HepG2 (cell line): ENCODE results near the gene PFDN1. TPM values are rescaled to one million over a fixed set of nuclear protein-coding genes. Genes with fewer than 3 reads are reported as not detected.

Experiments
- ATAC-seq: fragments of 200-7000 bp; cut with Tn5 transposase; 3 replicates; pipeline ENCODE4 v1.9.1; 2020; ENCODE audit warnings: mild to moderate bottlenecking, moderate library complexity
- BruUV-seq: library from RNA; stranded (reverse); fragments of 400-500 nt; replicated peaks from 2 replicates; lab custom pipeline; 2021; lab: Mats Ljungman, UMichigan
- CTCF ChIA-PET: fragments of 300-600 bp; formaldehyde crosslinking; extraction: SDS; loops from one replicate; lab custom pipeline; 2021; ENCODE audit warnings: low total read pairs, inconsistent platforms, low intra/inter-chr PET ratio; lab: Yijun Ruan, JAX
- POLR2A ChIA-PET: fragments of 350-600 bp; sonication (Branson Sonifier 250); formaldehyde crosslinking; loops from one replicate; lab custom pipeline; 2020; ENCODE audit warnings: antibody characterized with exemption, inconsistent platforms; lab: Yijun Ruan, JAX
- DNase-seq: peaks from one replicate; pipeline ENCODE4 v3.0.0-alpha.2; 2015; ENCODE audit warnings: low spot score
- FAIRE-seq: peaks from 3 replicates; lab custom pipeline; 2011; peaks lifted over from hg19 to GRCh38; lab: Jason Lieb, UNC
- H2AFZ ChIP-seq: one replicate; pipeline ENCODE4 v1.6.1; 2011; ENCODE audit warnings: low read length, inconsistent platforms
- H3K27ac ChIP-seq: fragments of 300-600 bp; 3 replicates; pipeline ENCODE4 v1.8.0; 2011; ENCODE audit warnings: mixed run types, mild to moderate bottlenecking, mixed read lengths, low read length, inconsistent platforms; ENCODE audit not compliant: insufficient read depth; ENCODE audit errors: extremely low read length
- H3K27me3 ChIP-seq, 2 experiments: fragments of 200-600 bp in 1 of 2; 2 replicates in 1 of 2; 3 replicates in 1 of 2; pipeline versions ENCODE4 v1.6.0 to v1.8.0; 2011; ENCODE audit warnings: low read length in 2 of 2, mild to moderate bottlenecking in 2 of 2, moderate library complexity in 2 of 2, inconsistent platforms in 1 of 2; ENCODE audit not compliant: insufficient read depth in 2 of 2, control insufficient read depth in 1 of 2
- H3K36me3 ChIP-seq, 2 experiments: fragments of 200-600 bp in 1 of 2; replicated peaks in 1 of 2; 2 replicates in 1 of 2; 3 replicates in 1 of 2; pipeline versions ENCODE4 v1.5.1 to v1.8.0; 2011; ENCODE audit warnings: low read length in 2 of 2, inconsistent platforms in 1 of 2; ENCODE audit not compliant: insufficient read depth in 2 of 2, control insufficient read depth in 1 of 2
- H3K4me1 ChIP-seq: 2 replicates; pipeline ENCODE4 v1.5.1; 2012; ENCODE audit warnings: low read length, inconsistent platforms; ENCODE audit not compliant: insufficient read depth
- H3K4me2 ChIP-seq: 2 replicates; pipeline ENCODE4 v1.6.0; 2011; ENCODE audit warnings: low read depth, low read length, inconsistent platforms
- H3K4me3 ChIP-seq, 3 experiments: fragments of 200-600 bp in 1 of 3; sonication (generic), shearing (Covaris generic) in 1 of 3; replicated peaks in 1 of 3; 2 replicates each; pipeline ENCODE4 v1.5.1; 2011 to 2016; ENCODE audit warnings: low read length in 3 of 3, inconsistent platforms in 2 of 3, low read depth in 2 of 3, mild to moderate bottlenecking in 2 of 3, control low read depth in 1 of 3, mixed read lengths in 1 of 3; ENCODE audit not compliant: insufficient read depth in 1 of 3
- H3K79me2 ChIP-seq: one replicate; pipeline ENCODE4 v1.6.1; 2011; ENCODE audit warnings: low read length, inconsistent platforms; ENCODE audit not compliant: insufficient read depth
- H3K9ac ChIP-seq: 2 replicates; pipeline ENCODE4 v1.6.0; 2011; ENCODE audit warnings: mild to moderate bottlenecking, low read depth, low read length, inconsistent platforms; ENCODE audit not compliant: insufficient read depth
- H3K9me3 ChIP-seq: 2 replicates; pipeline ENCODE4 v1.5.1; 2012; ENCODE audit warnings: mild to moderate bottlenecking, low read length
- H4K20me1 ChIP-seq: 2 replicates; pipeline ENCODE4 v1.6.0; 2011; ENCODE audit warnings: inconsistent platforms, mild to moderate bottlenecking, low read length, moderate library complexity; ENCODE audit not compliant: insufficient read depth
- ATF7 ChIP-seq, 2 experiments: fragments of 450-650 bp in 1 of 2; sonication (generic) in 1 of 2; formaldehyde crosslinking in 1 of 2; IDR thresholded peaks; 2 replicates each; pipeline versions ENCODE4 v1.4.0 to v1.6.1; 2016 to 2020; ENCODE audit warnings: antibody characterized with exemption in 1 of 2, mild to moderate bottlenecking in 1 of 2, missing genetic modification reagents in 1 of 2
- THAP8 ChIP-seq: sonication (generic); formaldehyde crosslinking; IDR thresholded peaks from 2 replicates; pipeline ENCODE4 v1.5.1; 2020; ENCODE audit warnings: missing genetic modification reagents, mild to moderate bottlenecking, borderline replicate concordance
- ZNF180 ChIP-seq: sonication (generic); formaldehyde crosslinking; IDR thresholded peaks from 2 replicates; pipeline ENCODE4 v1.4.0; 2020; ENCODE audit warnings: low read depth, missing genetic modification reagents, borderline replicate concordance
- ZNF704 ChIP-seq: sonication (generic); formaldehyde crosslinking; IDR thresholded peaks from 2 replicates; pipeline ENCODE4 v1.8.1; 2023; ENCODE audit warnings: mild to moderate bottlenecking, inconsistent platforms, moderate library complexity, missing genetic modification reagents, borderline replicate concordance
- ZNF784 ChIP-seq: sonication (generic); formaldehyde crosslinking; IDR thresholded peaks from 2 replicates; pipeline ENCODE4 v1.5.1; 2020; ENCODE audit warnings: missing genetic modification reagents, mild to moderate bottlenecking, borderline replicate concordance
- in situ Hi-C: cut with HindIII; loops from 2 replicates; pipeline ENCODE4 v1.10.0; 2017; ENCODE audit warnings: low pct_unique_long_range_greater_than_20kb; ENCODE audit not compliant: extremely low pct_ligation_motif_present
- intact Hi-C: fragments of 100-400 bp; cut with micrococcal nuclease; formaldehyde crosslinking; loops from one replicate; pipeline ENCODE4 v1.10.0; 2022; ENCODE audit not compliant: unreplicated experiment
- polyA plus RNA-seq, 8 experiments: library from polyadenylated mRNA; depleted of rRNA in 3 of 8; stranded (reverse) in 7 of 8; unstranded in 1 of 8; fragments of >200 nt; fragmentation: Illumina TruSeq in 4 of 8; extraction: Trizol in 4 of 8; gene quantifications; 2 replicates each; pipeline versions ENCODE4 v1.2.1 to v1.2.3, GENCODE V29; 2011 to 2016; ENCODE audit warnings: low read depth in 4 of 8, missing spikeins in 1 of 8, mixed read lengths in 1 of 8; ENCODE audit not compliant: insufficient read depth in 1 of 8
- total RNA-seq, 5 experiments: library from RNA; depleted of rRNA; stranded (reverse); fragments of >200 nt; fragmentation: Illumina TruSeq; extraction: Trizol; gene quantifications; 2 replicates each; pipeline ENCODE4 v1.2.3, GENCODE V29; 2016; ENCODE audit warnings: low read depth in 1 of 5

Gene PFDN1
- total and polyA plus RNA-seq, 2 of the 13 experiments (the other 11 are each of a cell fraction or from before 2014, with no cell fraction given): 67.2 to 70.8 TPM

GRCh38 chr5:140340605-140341121 lies 37.8 kb upstream of the PFDN1 start:
- CTCF ChIA-PET: no interaction called here
- H3K36me3 ChIP-seq: peaks cover 0 to 5% of the 10 kb centered on the region in 2 experiments; a peak in 4 of 5 replicates

More at GRCh38 chr5:140340605-140341121, 37.8 kb upstream of the PFDN1 start:
- Histone ChIP-seq H3K4me3 (no peak overlapping the region), H3K27ac (no peak overlapping the region), H3K9me3 (no peaks in the 10 kb centered on the region), H2AFZ (no peak overlapping the region), H3K9ac (no peak overlapping the region), H3K4me1 (peaks cover 40% of the 10 kb centered on the region), H3K79me2 (no peaks in the 10 kb centered on the region), H3K4me2 (no peak overlapping the region), H3K27me3 (no peaks in the 10 kb centered on the region), H4K20me1 (no peaks in the 10 kb centered on the region)
- in situ Hi-C loops (no loop called here), intact Hi-C loops (no loop called here)
- DNase-seq (no peak), FAIRE-seq (no peak), ATAC-seq (no peak)
- TF ChIP-seq THAP8 (no peak), ZNF180 (CRISPR knock-in tag) (no peak), ATF7 (IDR thresholded peaks at IDR 0.05) (0 out of 2 replicates have a peak, but pooled peaks have one; percentile 16), ATF7 (CRISPR knock-in tag; IDR thresholded peaks at IDR 0.05) (no peak), ZNF784 (no peak), ZNF704 (CRISPR knock-in tag) (no peak)
- BruUV-seq: no TSS peak
- POLR2A ChIA-PET: no interaction called here
